GM12878 (cell line): ENCODE measurements around the gene CRTC1. TPM values are rescaled to one million over a fixed set of nuclear protein-coding genes. Genes with fewer than 3 reads are reported as not detected.

Experiments
- ATAC-seq: fragments of 200-7000 bp; cut with Tn5 transposase; 3 replicates; pipeline ENCODE4 v1.9.1; 2020; ENCODE audit warnings: mild to moderate bottlenecking, moderate library complexity
- BruUV-seq: library from RNA; stranded (reverse); fragments of 400-500 nt; replicated peaks from 2 replicates; lab custom pipeline; 2021; lab: Mats Ljungman, UMichigan
- CTCF ChIA-PET: fragments of 300-600 bp; sonication (Branson Sonifier 250); formaldehyde crosslinking; extraction: SDS; loops from one replicate; lab custom pipeline; 2021; ENCODE audit warnings: inconsistent platforms; lab: Yijun Ruan, JAX
- POLR2A ChIA-PET: fragments of 350-600 bp; formaldehyde crosslinking; extraction: SDS; loops from one replicate; lab custom pipeline; 2021; ENCODE audit warnings: inconsistent platforms; lab: Charles Lee
- RAD21 ChIA-PET: fragments of 300-600 bp; sonication (Branson Sonifier 250); formaldehyde crosslinking; loops from one replicate; lab custom pipeline; 2023; ENCODE audit warnings: antibody characterized with exemption; ENCODE audit not compliant: unreplicated experiment; lab: Charles Lee
- SMC1A ChIA-PET: fragments of 300-600 bp; sonication (Branson Sonifier 250); formaldehyde crosslinking; loops from one replicate; lab custom pipeline; 2023; ENCODE audit not compliant: unreplicated experiment, uncharacterized antibody; lab: Charles Lee
- DNase-seq: peaks from one replicate; pipeline ENCODE4 v3.0.0-alpha.2; 2011; ENCODE audit warnings: low read depth, low spot score
- FAIRE-seq: peaks from 3 replicates; lab custom pipeline; 2011; peaks lifted over from hg19 to GRCh38; lab: Jason Lieb, UNC
- H2AFZ ChIP-seq: 2 replicates; pipeline ENCODE4 v1.6.0; 2011; ENCODE audit warnings: low read depth, low read length, control low read depth; ENCODE audit not compliant: control insufficient read depth
- H3K27ac ChIP-seq: 2 replicates; pipeline ENCODE4 v1.5.1; 2011; ENCODE audit warnings: control low read depth; ENCODE audit not compliant: control insufficient read depth, insufficient read depth
- H3K27me3 ChIP-seq, 2 experiments: replicated peaks in 1 of 2; 2 replicates each; pipeline versions ENCODE4 v1.6.0 to v1.6.1; 2011; ENCODE audit warnings: low read length in 1 of 2; ENCODE audit not compliant: control insufficient read depth in 2 of 2, insufficient read depth in 2 of 2
- H3K36me3 ChIP-seq, 2 experiments: 2 replicates each; pipeline ENCODE4 v1.5.1; 2011; ENCODE audit warnings: low read length in 1 of 2; ENCODE audit not compliant: control insufficient read depth in 2 of 2, insufficient read depth in 2 of 2
- H3K4me1 ChIP-seq: 2 replicates; pipeline ENCODE4 v1.6.1; 2011; ENCODE audit warnings: mild to moderate bottlenecking, low read length, moderate library complexity, mixed read lengths; ENCODE audit not compliant: control insufficient read depth, insufficient read depth
- H3K4me2 ChIP-seq: 2 replicates; pipeline ENCODE4 v1.6.0; 2011; ENCODE audit warnings: control low read depth; ENCODE audit not compliant: control insufficient read depth, insufficient read depth
- H3K4me3 ChIP-seq: fragments of 200-600 bp; sonication (generic); 2 replicates; pipeline ENCODE4 v1.5.1; 2016
- H3K79me2 ChIP-seq: 2 replicates; pipeline ENCODE4 v1.6.0; 2011; ENCODE audit warnings: low read length; ENCODE audit not compliant: control insufficient read depth, insufficient read depth
- H3K9ac ChIP-seq: 2 replicates; pipeline ENCODE4 v1.8.0; 2011; ENCODE audit warnings: low read length, control low read depth, mixed read lengths; ENCODE audit not compliant: control insufficient read depth, insufficient read depth
- H3K9me3 ChIP-seq: replicated peaks from 3 replicates; pipeline ENCODE4 v1.5.1; 2011; ENCODE audit warnings: mild to moderate bottlenecking, low read length; ENCODE audit not compliant: control insufficient read depth, insufficient read depth
- H4K20me1 ChIP-seq: 2 replicates; pipeline ENCODE4 v1.6.0; 2011; ENCODE audit not compliant: control insufficient read depth, insufficient read depth
- BMI1 ChIP-seq: fragments of 450-650 bp; IDR thresholded peaks from 2 replicates; pipeline ENCODE4 v1.6.1; 2016; ENCODE audit warnings: mild to moderate bottlenecking, moderate library complexity, borderline replicate concordance
- GATAD2B ChIP-seq: fragments of 450-650 bp; conservative IDR thresholded peaks from 2 replicates; pipeline ENCODE4 v1.6.1; 2017; ENCODE audit warnings: low read depth, mild to moderate bottlenecking, moderate library complexity
- MEF2A ChIP-seq: IDR thresholded peaks from 2 replicates; pipeline ENCODE4 v1.6.1; 2011; ENCODE audit warnings: low read depth, mild to moderate bottlenecking, low read length, moderate library complexity; ENCODE audit not compliant: insufficient read depth
- NR2C1 ChIP-seq: fragments of 450-650 bp; IDR thresholded peaks from 2 replicates; pipeline ENCODE4 v1.6.1; 2017; ENCODE audit warnings: antibody characterized with exemption, mild to moderate bottlenecking, moderate library complexity
- PAX5 ChIP-seq: IDR thresholded peaks from 2 replicates; pipeline ENCODE4 v1.6.1; 2011; ENCODE audit warnings: low read depth, low read length, borderline replicate concordance
- PAX8 ChIP-seq: fragments of 450-650 bp; IDR thresholded peaks from 2 replicates; pipeline ENCODE4 v1.6.1; 2017; ENCODE audit warnings: mild to moderate bottlenecking, moderate library complexity
- SREBF1 ChIP-seq: IDR thresholded peaks from 2 replicates; pipeline ENCODE4 v1.6.1; 2012; ENCODE audit warnings: mild to moderate bottlenecking, low read length
- STAT1 ChIP-seq: fragments of 450-650 bp; conservative IDR thresholded peaks from 2 replicates; pipeline ENCODE4 v1.6.1; 2014; ENCODE audit warnings: antibody characterized with exemption, mild to moderate bottlenecking
- TARDBP ChIP-seq: IDR thresholded peaks from 2 replicates; pipeline ENCODE4 v1.6.1; 2016; ENCODE audit warnings: borderline replicate concordance
- ZNF217 ChIP-seq: fragments of 450-650 bp; IDR thresholded peaks from 2 replicates; pipeline ENCODE4 v1.6.1; 2017; ENCODE audit warnings: antibody characterized with exemption, mild to moderate bottlenecking
- WGBS: methylation state at CpG from one replicate; pipeline ENCODE4 v1.1.6; 2016; ENCODE audit warnings: low lambda C conversion rate; ENCODE audit not compliant: insufficient replicate concordance, insufficient coverage; ENCODE audit errors: missing lambda C conversion rate; 5-methylcytosine and 5-hydroxymethylcytosine counted together
- in situ Hi-C: fragments of 300-500 bp; cut with MboI; formaldehyde crosslinking; loops from 9 replicates; pipeline ENCODE4 v1.14.3; 2018; ENCODE audit warnings: mixed read lengths
- intact Hi-C: fragments of 100-400 bp; cut with micrococcal nuclease; formaldehyde crosslinking; loops from one replicate; pipeline ENCODE4 v1.14.2; 2022; ENCODE audit not compliant: unreplicated experiment
- polyA plus RNA-seq, 11 experiments: library from polyadenylated mRNA; depleted of rRNA in 4 of 11; unstranded in 6 of 11; stranded (reverse) in 5 of 11; fragments of >200 nt; fragmentation: Nextera tagmentation in 4 of 11; fragmentation: Illumina TruSeq in 1 of 11; extraction: Ambion mirVana in 4 of 11; extraction: Trizol in 1 of 11; gene quantifications; 1 replicate in 1 of 11; 2 replicates in 10 of 11; pipeline versions ENCODE4 v1.2.1 to v1.2.3, GENCODE V29; 2011 to 2016; ENCODE audit warnings: inconsistent platforms in 2 of 11, missing spikeins in 2 of 11, low read depth in 1 of 11
- total RNA-seq, 4 experiments: library from RNA; depleted of rRNA in 3 of 4; stranded (reverse); fragments of >200 nt in 3 of 4; fragmentation: Illumina TruSeq in 1 of 4; extraction: Trizol in 1 of 4; gene quantifications; 2 replicates each; pipeline versions ENCODE4 v1.2.1 to v1.2.3, GENCODE V29; 2013 to 2021
- TF ChIP-seq, protein P1 (sequence below): fragments of 450-650 bp; IDR thresholded peaks from 2 replicates; pipeline ENCODE4 v1.6.1; 2017; ENCODE audit warnings: mild to moderate bottlenecking, moderate library complexity

Gene CRTC1
- total and polyA plus RNA-seq, 10 of the 15 experiments (the other 5 are each of a cell fraction or from before 2014, with no cell fraction given) = 0.02 to 4.6 (median 1.1) TPM; not detected in 1

DNA sequence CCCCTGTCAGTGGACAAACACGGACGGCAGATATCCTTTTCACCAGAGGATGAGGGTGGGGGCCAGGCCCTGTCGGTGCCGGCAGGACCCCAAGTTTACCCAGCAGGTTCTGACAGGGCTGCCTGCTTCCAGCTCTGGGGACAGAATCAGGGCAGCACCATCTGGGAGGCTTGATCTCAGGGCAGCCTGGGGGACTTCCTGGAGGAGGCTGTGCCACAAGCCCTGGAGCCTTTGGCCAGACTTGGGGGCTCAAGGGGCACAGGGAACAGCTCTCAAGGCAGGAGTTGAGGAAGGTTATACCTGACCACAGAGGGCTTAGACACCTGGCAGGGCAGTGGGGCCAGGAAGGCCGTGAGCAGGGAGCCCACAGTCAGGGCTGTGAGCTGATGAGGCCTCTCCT is 62.5 kb downstream of the CRTC1 start:
- H3K4me1 ChIP-seq = no peaks in the 10 kb centered on the region
- CTCF ChIA-PET = interaction anchor here (1.5 kb wide), 1 partner anchor 39 kb away, joined by 3 read pairs; no protein-coding TSS in a partner anchor
- FAIRE-seq (no peak), ATAC-seq (no peak), DNase-seq (no peak)
- H3K36me3 ChIP-seq = no peaks in the 10 kb centered on the region
- H3K79me2 ChIP-seq = no peaks in the 10 kb centered on the region
- SMC1A ChIA-PET = no interaction called here
- in situ Hi-C loops (no loop called here), intact Hi-C loops (no loop called here)
- no peak overlapping the region for H3K27ac ChIP-seq
- no peak overlapping the region for H3K4me2 ChIP-seq
- no peak overlapping the region for H3K9ac ChIP-seq
- no peaks in the 10 kb centered on the region for H3K9me3 ChIP-seq
- RAD21 ChIA-PET = no interaction called here
- POLR2A ChIA-PET = no interaction called here
- no peaks in the 10 kb centered on the region for H4K20me1 ChIP-seq
- H3K27me3 ChIP-seq = no peaks in the 10 kb centered on the region
- no peak for TF ChIP-seq BMI1
- TF ChIP-seq ZNF217 = no peak
- no peak for TF ChIP-seq PAX5
- TF ChIP-seq STAT1 = no peak
- TF ChIP-seq TARDBP = no peak
- TF ChIP-seq, protein P1, sequence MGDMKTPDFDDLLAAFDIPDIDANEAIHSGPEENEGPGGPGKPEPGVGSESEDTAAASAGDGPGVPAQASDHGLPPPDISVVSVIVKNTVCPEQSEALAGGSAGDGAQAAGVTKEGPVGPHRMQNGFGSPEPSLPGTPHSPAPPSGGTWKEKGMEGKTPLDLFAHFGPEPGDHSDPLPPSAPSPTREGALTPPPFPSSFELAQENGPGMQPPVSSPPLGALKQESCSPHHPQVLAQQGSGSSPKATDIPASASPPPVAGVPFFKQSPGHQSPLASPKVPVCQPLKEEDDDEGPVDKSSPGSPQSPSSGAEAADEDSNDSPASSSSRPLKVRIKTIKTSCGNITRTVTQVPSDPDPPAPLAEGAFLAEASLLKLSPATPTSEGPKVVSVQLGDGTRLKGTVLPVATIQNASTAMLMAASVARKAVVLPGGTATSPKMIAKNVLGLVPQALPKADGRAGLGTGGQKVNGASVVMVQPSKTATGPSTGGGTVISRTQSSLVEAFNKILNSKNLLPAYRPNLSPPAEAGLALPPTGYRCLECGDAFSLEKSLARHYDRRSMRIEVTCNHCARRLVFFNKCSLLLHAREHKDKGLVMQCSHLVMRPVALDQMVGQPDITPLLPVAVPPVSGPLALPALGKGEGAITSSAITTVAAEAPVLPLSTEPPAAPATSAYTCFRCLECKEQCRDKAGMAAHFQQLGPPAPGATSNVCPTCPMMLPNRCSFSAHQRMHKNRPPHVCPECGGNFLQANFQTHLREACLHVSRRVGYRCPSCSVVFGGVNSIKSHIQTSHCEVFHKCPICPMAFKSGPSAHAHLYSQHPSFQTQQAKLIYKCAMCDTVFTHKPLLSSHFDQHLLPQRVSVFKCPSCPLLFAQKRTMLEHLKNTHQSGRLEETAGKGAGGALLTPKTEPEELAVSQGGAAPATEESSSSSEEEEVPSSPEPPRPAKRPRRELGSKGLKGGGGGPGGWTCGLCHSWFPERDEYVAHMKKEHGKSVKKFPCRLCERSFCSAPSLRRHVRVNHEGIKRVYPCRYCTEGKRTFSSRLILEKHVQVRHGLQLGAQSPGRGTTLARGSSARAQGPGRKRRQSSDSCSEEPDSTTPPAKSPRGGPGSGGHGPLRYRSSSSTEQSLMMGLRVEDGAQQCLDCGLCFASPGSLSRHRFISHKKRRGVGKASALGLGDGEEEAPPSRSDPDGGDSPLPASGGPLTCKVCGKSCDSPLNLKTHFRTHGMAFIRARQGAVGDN = no peak
- TF ChIP-seq PAX8 = no peak
- TF ChIP-seq NR2C1 = no peak
- TF ChIP-seq SREBF1 = no peak
- TF ChIP-seq GATAD2B = no peak
- TF ChIP-seq MEF2A = no peak
- TF ChIP-seq, all 136 proteins: peak for 0
- Histone ChIP-seq H2AFZ (no peak overlapping the region), H3K4me3 (no peak overlapping the region)
- no TSS peak for BruUV-seq
- 76% methylated on average over 5 of the region's 5 CpGs for WGBS
